IPS-20b (cell line): Measurements from ENCODE around the gene SCAF1.

Experiments
- H3K27ac ChIP-seq: one replicate; pipeline ENCODE4 v1.5.1; 2013; ENCODE audit warnings: low read length
- H3K27me3 ChIP-seq: 2 replicates; pipeline ENCODE4 v1.6.1; 2013; ENCODE audit warnings: mild to moderate bottlenecking, low read length, inconsistent platforms; ENCODE audit not compliant: insufficient read depth
- H3K36me3 ChIP-seq: 2 replicates; pipeline ENCODE4 v1.6.1; 2013; ENCODE audit warnings: low read depth, mild to moderate bottlenecking, inconsistent platforms, low read length, moderate library complexity; ENCODE audit not compliant: insufficient read depth
- H3K4me1 ChIP-seq: 2 replicates; pipeline ENCODE4 v1.6.1; 2013; ENCODE audit warnings: mild to moderate bottlenecking, control low read depth, inconsistent platforms, low read length, moderate library complexity; ENCODE audit not compliant: insufficient read depth
- H3K4me3 ChIP-seq: 2 replicates; pipeline ENCODE4 v1.5.1; 2013; ENCODE audit warnings: mild to moderate bottlenecking, low read length, inconsistent platforms
- H3K9ac ChIP-seq: 2 replicates; pipeline ENCODE4 v1.6.1; 2013; ENCODE audit warnings: low read depth, mild to moderate bottlenecking, inconsistent platforms, low read length, moderate library complexity
- H3K9me3 ChIP-seq: 2 replicates; pipeline ENCODE4 v1.6.1; 2013; ENCODE audit warnings: mild to moderate bottlenecking, low read depth, low read length, inconsistent platforms; ENCODE audit not compliant: insufficient read depth

The SCAF1 gene

GRCh38 chr19:49652551-49653465 lies 10.8 kb downstream of the SCAF1 start:
- no peak overlapping the region for H3K9ac ChIP-seq
- H3K27ac ChIP-seq, result no peak overlapping the region
- no peak overlapping the region for H3K4me3 ChIP-seq
- peaks cover 77% of the 10 kb centered on the region for H3K36me3 ChIP-seq
- no peaks in the 10 kb centered on the region for H3K27me3 ChIP-seq
- no peaks in the 10 kb centered on the region for H3K9me3 ChIP-seq
- H3K4me1 ChIP-seq, result no peaks in the 10 kb centered on the region

DNA sequence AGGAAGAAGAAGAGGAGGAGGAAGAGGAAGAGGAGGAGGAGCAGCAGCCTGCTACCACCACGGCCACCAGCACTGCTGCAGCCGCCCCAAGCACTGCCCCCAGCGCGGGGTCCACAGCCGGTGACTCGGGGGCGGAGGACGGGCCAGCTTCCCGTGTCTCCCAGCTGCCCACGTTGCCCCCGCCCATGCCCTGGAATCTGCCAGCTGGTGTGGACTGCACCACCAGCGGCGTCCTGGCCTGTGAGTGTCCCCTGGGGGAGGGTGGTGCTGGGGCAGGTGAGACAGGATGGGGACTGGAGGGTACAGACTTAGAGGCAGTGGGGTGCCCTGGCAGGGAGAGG lies 11.4 kb downstream of the SCAF1 start:
- no peak overlapping the region for H3K4me3 ChIP-seq
- H3K36me3 ChIP-seq, result peaks cover 78% of the 10 kb centered on the region
- no peak overlapping the region for H3K9ac ChIP-seq
- no peaks in the 10 kb centered on the region for H3K4me1 ChIP-seq
- H3K27me3 ChIP-seq, result no peaks in the 10 kb centered on the region
- H3K27ac ChIP-seq, result no peak overlapping the region
- H3K9me3 ChIP-seq, result no peaks in the 10 kb centered on the region

GRCh38 chr19:49654581-49654980 lies 12.6 kb downstream of the SCAF1 start:
- H3K27me3 ChIP-seq, result no peaks in the 10 kb centered on the region
- H3K27ac ChIP-seq, result no peak overlapping the region
- H3K9me3 ChIP-seq, result no peaks in the 10 kb centered on the region
- peaks cover 82% of the 10 kb centered on the region for H3K36me3 ChIP-seq
- H3K9ac ChIP-seq, result no peak overlapping the region
- H3K4me3 ChIP-seq, result no peak overlapping the region
- H3K4me1 ChIP-seq, result no peaks in the 10 kb centered on the region

- Histone ChIP-seq H3K27me3 (no peaks in the 10 kb centered on the region), H3K4me3 (no peak overlapping the region), H3K9ac (no peak overlapping the region), H3K9me3 (peaks cover 10% of the 10 kb centered on the region), H3K36me3 (peaks cover 83% of the 10 kb centered on the region), H3K4me1 (no peaks in the 10 kb centered on the region), H3K27ac (no peak overlapping the region)
Measured at GRCh38 chr19:49655570-49656455, 13.8 kb downstream of the SCAF1 start.

DNA sequence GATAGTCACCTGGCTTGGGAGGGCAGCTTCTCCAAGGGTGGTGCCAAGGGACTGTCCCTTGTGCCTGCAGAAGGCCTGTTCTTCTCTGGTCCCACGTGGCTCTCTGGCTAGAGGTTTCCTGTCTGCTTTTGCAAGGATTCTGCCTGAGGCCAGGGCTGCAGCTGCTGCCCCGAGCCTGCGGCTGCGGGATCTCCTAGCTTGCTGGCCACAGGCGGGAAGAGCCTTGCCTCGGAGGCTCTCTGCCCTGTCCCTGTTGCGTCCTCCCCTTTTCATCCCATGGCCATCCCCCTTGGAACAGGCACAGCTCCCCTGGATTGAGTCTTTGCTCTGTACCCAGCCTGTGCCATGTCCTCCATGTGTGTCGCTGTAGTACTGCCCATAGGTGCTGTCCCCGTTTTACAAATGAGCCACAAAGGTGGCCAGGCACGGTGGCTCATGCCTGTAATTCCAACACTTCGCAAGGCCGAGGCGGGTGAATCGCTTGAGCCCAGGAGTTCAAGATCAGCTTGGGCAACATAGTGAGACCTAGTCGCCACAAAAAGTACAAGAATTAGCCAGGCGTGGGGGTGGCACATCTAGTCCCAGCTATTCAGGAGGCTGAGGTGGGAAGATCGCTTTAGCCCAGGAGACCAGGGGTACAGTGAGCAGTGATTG lies 14.6 kb downstream of the SCAF1 start:
- Histone ChIP-seq H3K27ac (no peak overlapping the region), H3K36me3 (peaks cover 91% of the 10 kb centered on the region), H3K27me3 (no peaks in the 10 kb centered on the region), H3K9me3 (peaks cover 10% of the 10 kb centered on the region), H3K4me3 (no peak overlapping the region), H3K9ac (peak overlapping the region; percentile 67), H3K4me1 (no peaks in the 10 kb centered on the region)

GRCh38 chr19:49657493-49658138 lies 15.6 kb downstream of the SCAF1 start:
- Histone ChIP-seq H3K27me3 (no peaks in the 10 kb centered on the region), H3K27ac (no peak overlapping the region), H3K4me3 (no peak overlapping the region), H3K9ac (no peak overlapping the region), H3K4me1 (no peaks in the 10 kb centered on the region), H3K36me3 (peaks cover 97% of the 10 kb centered on the region), H3K9me3 (peaks cover 10% of the 10 kb centered on the region)

GRCh38 chr19:49658139-49658517 lies 16.1 kb downstream of the SCAF1 start:
- Histone ChIP-seq H3K36me3 (peaks cover 97% of the 10 kb centered on the region), H3K9me3 (peaks cover 10% of the 10 kb centered on the region), H3K4me3 (no peak overlapping the region), H3K9ac (no peak overlapping the region), H3K27me3 (no peaks in the 10 kb centered on the region), H3K4me1 (no peaks in the 10 kb centered on the region), H3K27ac (no peak overlapping the region)

GRCh38 chr19:49658566-49659442 lies 16.8 kb downstream of the SCAF1 start:
- Histone ChIP-seq H3K27ac (no peak overlapping the region), H3K4me3 (no peak overlapping the region), H3K9ac (no peak overlapping the region), H3K4me1 (no peaks in the 10 kb centered on the region), H3K36me3 (peaks cover 93% of the 10 kb centered on the region), H3K9me3 (peaks cover 10% of the 10 kb centered on the region), H3K27me3 (no peaks in the 10 kb centered on the region)

DNA sequence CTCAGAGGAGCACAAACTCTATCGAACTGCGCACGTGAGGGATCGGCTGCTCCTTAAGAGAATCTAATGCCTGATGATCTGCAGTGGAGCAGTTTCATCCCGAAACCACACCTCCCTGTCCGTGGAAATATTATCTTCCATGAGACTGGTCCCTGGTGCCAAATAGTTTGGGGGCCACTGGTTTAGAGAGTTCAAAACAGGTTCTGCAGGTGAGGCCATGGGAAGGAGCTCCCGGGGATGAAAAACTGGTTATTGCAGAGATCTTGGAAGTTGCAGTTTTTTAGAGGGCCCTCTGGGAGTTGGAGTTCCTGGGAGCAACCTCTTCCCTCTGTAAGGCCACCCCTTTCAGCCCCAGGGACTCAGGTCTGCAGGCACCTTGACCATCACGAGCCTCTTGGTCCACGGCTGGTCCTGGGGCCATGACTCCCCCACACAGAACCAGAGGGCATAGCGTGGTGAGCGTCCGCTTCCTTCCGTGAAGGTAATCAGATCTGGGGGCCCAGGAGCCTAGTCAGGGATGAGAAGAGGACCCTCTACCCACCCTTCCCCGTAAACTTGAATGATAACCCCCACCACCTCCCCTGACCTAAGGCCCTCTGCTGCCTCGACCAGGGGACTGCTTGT lies 18.4 kb downstream of the SCAF1 start:
- no peak overlapping the region for H3K9ac ChIP-seq

DNA sequence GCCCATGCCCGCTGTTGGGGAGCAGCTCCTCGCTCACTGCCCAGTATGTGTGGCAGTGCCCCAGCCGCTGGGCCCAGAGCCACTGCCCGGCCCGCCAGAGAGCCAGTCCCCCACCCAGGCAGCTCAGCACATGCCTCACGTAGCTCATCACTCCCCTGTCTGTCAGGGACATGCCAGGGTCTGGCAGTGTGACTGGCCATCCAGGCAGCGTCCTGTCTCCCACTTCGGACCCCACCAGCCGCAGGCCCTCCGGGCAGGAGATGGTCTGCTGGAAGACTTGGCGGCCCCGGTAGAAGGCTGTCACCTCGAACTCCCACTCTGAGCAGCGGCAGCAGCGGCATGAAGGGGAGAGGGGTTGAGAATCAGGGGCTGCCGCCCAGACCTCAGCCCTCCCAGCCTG lies 20.0 kb downstream of the SCAF1 start:
- Histone ChIP-seq H3K27ac (no peak overlapping the region), H3K9me3 (peaks cover 10% of the 10 kb centered on the region), H3K4me1 (no peaks in the 10 kb centered on the region; the same call in 1 of the 2 replicates), H3K36me3 (peaks cover 62% of the 10 kb centered on the region), H3K27me3 (no peaks in the 10 kb centered on the region), H3K4me3 (no peak overlapping the region), H3K9ac (no peak overlapping the region)

More for the DNA sequence above, 18.4 kb downstream of the SCAF1 start:
- Histone ChIP-seq H3K27ac (no peak overlapping the region), H3K4me3 (no peak overlapping the region), H3K36me3 (peaks cover 77% of the 10 kb centered on the region), H3K27me3 (no peaks in the 10 kb centered on the region), H3K4me1 (no peaks in the 10 kb centered on the region), H3K9me3 (peaks cover 10% of the 10 kb centered on the region)
